Measurements from ENCODE around the gene PPP1R8.

The PPP1R8 gene

DNA sequence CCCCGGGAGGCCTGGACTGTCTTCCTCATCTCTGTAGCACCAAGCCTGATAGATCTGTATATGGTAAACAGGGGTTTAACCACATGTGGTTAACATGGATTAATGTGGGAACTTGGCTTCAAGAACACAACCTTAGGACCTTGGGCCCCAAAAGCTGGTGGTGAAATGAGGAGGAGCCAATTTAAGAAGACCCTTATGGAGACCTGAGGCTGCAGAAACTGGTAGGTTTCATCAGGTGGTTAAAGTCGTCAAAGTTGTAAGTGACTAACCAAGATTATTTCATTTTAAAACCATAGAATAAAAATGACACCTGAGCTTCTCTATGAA lies 55.7 kb downstream of the PPP1R8 start:
- TF ChIP-seq, protein P1, sequence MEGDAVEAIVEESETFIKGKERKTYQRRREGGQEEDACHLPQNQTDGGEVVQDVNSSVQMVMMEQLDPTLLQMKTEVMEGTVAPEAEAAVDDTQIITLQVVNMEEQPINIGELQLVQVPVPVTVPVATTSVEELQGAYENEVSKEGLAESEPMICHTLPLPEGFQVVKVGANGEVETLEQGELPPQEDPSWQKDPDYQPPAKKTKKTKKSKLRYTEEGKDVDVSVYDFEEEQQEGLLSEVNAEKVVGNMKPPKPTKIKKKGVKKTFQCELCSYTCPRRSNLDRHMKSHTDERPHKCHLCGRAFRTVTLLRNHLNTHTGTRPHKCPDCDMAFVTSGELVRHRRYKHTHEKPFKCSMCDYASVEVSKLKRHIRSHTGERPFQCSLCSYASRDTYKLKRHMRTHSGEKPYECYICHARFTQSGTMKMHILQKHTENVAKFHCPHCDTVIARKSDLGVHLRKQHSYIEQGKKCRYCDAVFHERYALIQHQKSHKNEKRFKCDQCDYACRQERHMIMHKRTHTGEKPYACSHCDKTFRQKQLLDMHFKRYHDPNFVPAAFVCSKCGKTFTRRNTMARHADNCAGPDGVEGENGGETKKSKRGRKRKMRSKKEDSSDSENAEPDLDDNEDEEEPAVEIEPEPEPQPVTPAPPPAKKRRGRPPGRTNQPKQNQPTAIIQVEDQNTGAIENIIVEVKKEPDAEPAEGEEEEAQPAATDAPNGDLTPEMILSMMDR (IDR thresholded peaks at IDR 0.05; ENCODE audit: insufficient read depth, missing control alignments): no peak
- no peak for DNase-seq (ENCODE audit: insufficient read length, low spot score)
- FAIRE-seq: no peak

- FAIRE-seq (no peak), DNase-seq (ENCODE audit: insufficient read length, low spot score) (no peak)
- TF ChIP-seq, protein P1 (IDR thresholded peaks at IDR 0.05; ENCODE audit: insufficient read depth, missing control alignments): no peak
Measured at GRCh38 chr1:27886744-27887143, 56.2 kb downstream of the PPP1R8 start.

GRCh38 chr1:27887215-27888021 lies 56.8 kb downstream of the PPP1R8 start:
- TF ChIP-seq, protein P1 (IDR thresholded peaks at IDR 0.05; ENCODE audit: insufficient read depth, missing control alignments): no peak
- DNase-seq (ENCODE audit: insufficient read length, low spot score): no peak
- no peak for FAIRE-seq

GRCh38 chr1:27889506-27889905 lies 58.9 kb downstream of the PPP1R8 start:
- TF ChIP-seq, protein P1 (IDR thresholded peaks at IDR 0.05; ENCODE audit: insufficient read depth, missing control alignments): no peak
- DNase-seq (ENCODE audit: insufficient read length, low spot score) (no peak), FAIRE-seq (no peak)

- TF ChIP-seq, protein P1 (IDR thresholded peaks at IDR 0.05; ENCODE audit: insufficient read depth, missing control alignments): no peak
- FAIRE-seq (no peak), DNase-seq (ENCODE audit: insufficient read length, low spot score) (no peak)
Measured at GRCh38 chr1:27891196-27891889, 60.8 kb downstream of the PPP1R8 start.

DNA sequence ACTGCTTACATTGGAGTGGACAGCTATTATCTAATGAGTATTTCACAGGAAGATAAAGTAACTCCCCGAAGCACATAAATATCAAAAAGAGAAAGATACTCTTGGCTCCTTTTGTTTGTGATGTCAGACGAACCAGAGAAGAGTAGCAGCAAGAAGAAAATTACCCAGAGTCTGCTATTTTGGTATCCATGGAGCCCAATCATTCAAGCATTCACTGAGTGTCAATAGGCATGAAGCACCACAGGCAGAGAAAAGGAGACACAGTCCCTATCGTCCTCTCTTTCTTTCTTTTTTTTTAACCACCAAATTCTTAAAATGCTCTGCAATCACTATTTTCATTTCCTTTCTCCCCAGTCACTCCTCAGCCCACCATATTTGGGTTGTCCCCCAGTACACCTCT lies 63.9 kb downstream of the PPP1R8 start:
- no peak for FAIRE-seq
- no peak for DNase-seq (ENCODE audit: insufficient read length, low spot score)

More for the DNA sequence above, 63.9 kb downstream of the PPP1R8 start:
- TF ChIP-seq, protein P1 (IDR thresholded peaks at IDR 0.05; ENCODE audit: insufficient read depth, missing control alignments): no peak

Data from D721Med (cell line).